ENCODE data around the gene RBFOX2.

The RBFOX2 gene

DNA sequence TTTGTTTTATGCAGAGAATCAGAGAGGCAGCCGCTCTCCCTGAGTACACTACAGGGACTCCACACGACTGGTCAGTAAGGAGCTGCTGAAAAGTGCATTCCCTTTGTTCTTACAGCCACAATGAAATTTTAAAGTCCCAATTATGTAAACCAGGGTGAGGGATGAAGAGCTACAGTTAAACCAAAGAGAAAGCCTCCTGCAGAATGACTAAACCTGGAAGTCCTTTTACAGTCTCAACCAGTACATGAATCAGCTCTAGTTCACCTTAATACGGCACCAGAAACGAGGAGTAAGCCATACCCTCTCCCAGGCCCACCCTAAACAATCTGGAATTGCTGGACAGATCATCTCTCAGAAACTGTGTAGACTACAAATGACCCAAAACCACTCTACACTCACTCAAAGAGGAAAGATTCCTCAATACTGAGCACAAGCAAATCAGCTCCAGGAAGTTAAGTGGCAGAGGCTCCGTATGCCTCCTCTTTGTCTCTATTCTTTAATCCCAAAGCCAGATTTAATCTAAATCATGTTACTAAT is 113.1 kb downstream of the RBFOX2 start:
- H3K27ac ChIP-seq = peak overlapping the region; percentile 81
- peak overlapping the region; percentile 96 for H3K4me2 ChIP-seq (ENCODE audit: low read length)
- H3K27me3 ChIP-seq (ENCODE audit: control insufficient read depth, insufficient read depth, low read length) = no peaks in the 10 kb centered on the region
- H3K79me2 ChIP-seq = peaks cover 39% of the 10 kb centered on the region
- H3K9ac ChIP-seq = no peak overlapping the region
- no peaks in the 10 kb centered on the region for H3K9me3 ChIP-seq (ENCODE audit: control insufficient read depth, low read length)
- peak overlapping the region; percentile 12 for H2AFZ ChIP-seq
- no peak for TF ChIP-seq CTCF (IDR thresholded peaks at IDR 0.05)
- peaks cover 24% of the 10 kb centered on the region for H3K4me1 ChIP-seq
- no peaks in the 10 kb centered on the region for H3K36me3 ChIP-seq (ENCODE audit: control insufficient read depth, insufficient read depth, low read length)
- H3K4me3 ChIP-seq (ENCODE audit: low read depth, low read length) = peak overlapping the region; percentile 69

- peak overlapping the region; percentile 69 for H3K4me3 ChIP-seq (ENCODE audit: low read depth, low read length)
- no peak overlapping the region for H3K9ac ChIP-seq
- no peaks in the 10 kb centered on the region for H3K27me3 ChIP-seq (ENCODE audit: control insufficient read depth, insufficient read depth, low read length)
- H3K4me1 ChIP-seq = peaks cover 22% of the 10 kb centered on the region
- no peak for TF ChIP-seq CTCF (IDR thresholded peaks at IDR 0.05)
- peaks cover 35% of the 10 kb centered on the region for H3K79me2 ChIP-seq
- peak overlapping the region; percentile 96 for H3K4me2 ChIP-seq (ENCODE audit: low read length)
- peak overlapping the region; percentile 12 for H2AFZ ChIP-seq
- H3K9me3 ChIP-seq (ENCODE audit: control insufficient read depth, low read length) = no peaks in the 10 kb centered on the region
- peak overlapping the region; percentile 81 for H3K27ac ChIP-seq
- no peaks in the 10 kb centered on the region for H3K36me3 ChIP-seq (ENCODE audit: control insufficient read depth, insufficient read depth, low read length)
Measured at GRCh38 chr22:35914665-35915476, 113.8 kb downstream of the RBFOX2 start.

DNA sequence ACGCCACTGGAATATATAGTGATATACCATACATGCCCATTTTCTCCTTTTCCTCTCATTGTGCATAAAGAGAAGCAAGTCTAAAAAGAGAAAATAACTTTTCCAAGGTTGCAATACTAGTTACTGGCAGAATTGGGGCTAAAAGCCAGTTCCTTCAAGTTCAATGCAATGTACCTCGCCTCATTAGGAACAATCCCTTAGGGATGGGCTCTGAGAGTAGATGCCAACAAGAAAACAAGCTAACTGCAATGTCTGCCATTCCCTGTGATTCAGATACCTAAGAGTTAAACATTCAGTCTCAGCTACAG is 114.3 kb downstream of the RBFOX2 start:
- Histone ChIP-seq H3K79me2 (peaks cover 36% of the 10 kb centered on the region), H3K9ac (no peak overlapping the region), H2AFZ (peak overlapping the region; percentile 12), H3K4me3 (ENCODE audit: low read depth, low read length) (peak overlapping the region; percentile 69), H3K27ac (peak overlapping the region; percentile 81), H3K36me3 (ENCODE audit: control insufficient read depth, insufficient read depth, low read length) (no peaks in the 10 kb centered on the region), H3K4me1 (peaks cover 22% of the 10 kb centered on the region), H3K4me2 (ENCODE audit: low read length) (peak overlapping the region; percentile 96), H3K27me3 (ENCODE audit: control insufficient read depth, insufficient read depth, low read length) (no peaks in the 10 kb centered on the region), H3K9me3 (ENCODE audit: control insufficient read depth, low read length) (no peaks in the 10 kb centered on the region)
- no peak for TF ChIP-seq CTCF (IDR thresholded peaks at IDR 0.05)

- Histone ChIP-seq H3K27me3 (ENCODE audit: control insufficient read depth, insufficient read depth, low read length) (no peaks in the 10 kb centered on the region), H3K4me1 (peaks cover 22% of the 10 kb centered on the region), H3K36me3 (ENCODE audit: control insufficient read depth, insufficient read depth, low read length) (no peaks in the 10 kb centered on the region), H3K27ac (peak overlapping the region; percentile 81), H3K9me3 (ENCODE audit: control insufficient read depth, low read length) (no peaks in the 10 kb centered on the region), H3K4me2 (ENCODE audit: low read length) (peak overlapping the region; percentile 96), H3K9ac (no peak overlapping the region), H3K79me2 (peaks cover 32% of the 10 kb centered on the region), H3K4me3 (ENCODE audit: low read depth, low read length) (no peak overlapping the region), H2AFZ (peak overlapping the region; percentile 38)
- TF ChIP-seq CTCF (IDR thresholded peaks at IDR 0.05) = no peak
Measured at GRCh38 chr22:35913925-35914324, 114.7 kb downstream of the RBFOX2 start.

DNA sequence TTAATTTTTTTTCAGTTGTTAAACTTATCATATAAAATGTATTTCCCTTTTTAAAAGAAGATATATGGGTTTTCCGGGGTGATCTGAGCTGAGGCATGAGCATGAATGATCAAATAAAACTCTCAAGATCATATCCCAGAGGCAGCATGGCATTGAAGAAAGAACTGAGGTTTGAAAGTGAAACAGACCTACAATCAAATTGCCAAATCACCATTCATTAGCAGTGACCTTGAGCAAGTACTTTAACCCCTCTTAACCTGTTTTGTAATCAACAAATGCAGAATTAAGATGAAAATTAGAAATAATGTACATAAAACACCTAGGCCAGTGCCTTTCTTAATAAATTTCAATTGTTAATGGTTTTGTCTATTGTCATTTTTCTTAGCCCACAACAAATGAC is 116.0 kb downstream of the RBFOX2 start:
- H2AFZ ChIP-seq = no peak overlapping the region
- H3K27ac ChIP-seq = peak overlapping the region; percentile 47
- no peak for TF ChIP-seq CTCF (IDR thresholded peaks at IDR 0.05)
- peaks cover 27% of the 10 kb centered on the region for H3K79me2 ChIP-seq
- no peaks in the 10 kb centered on the region for H3K9me3 ChIP-seq (ENCODE audit: control insufficient read depth, low read length)
- H3K9ac ChIP-seq = no peak overlapping the region
- no peak overlapping the region for H3K4me3 ChIP-seq (ENCODE audit: low read depth, low read length)
- no peaks in the 10 kb centered on the region for H3K27me3 ChIP-seq (ENCODE audit: control insufficient read depth, insufficient read depth, low read length)
- no peaks in the 10 kb centered on the region for H3K36me3 ChIP-seq (ENCODE audit: control insufficient read depth, insufficient read depth, low read length)
- H3K4me1 ChIP-seq = peaks cover 19% of the 10 kb centered on the region
- no peak overlapping the region for H3K4me2 ChIP-seq (ENCODE audit: low read length)
